IMR-90 (cell line): ENCODE measurements around the gene FAM174C. TPM values are rescaled to one million over a fixed set of nuclear protein-coding genes. Genes with fewer than 3 reads are reported as not detected.

ENCODE experiments used
- ATAC-seq: fragments of 200-7000 bp; cut with Tn5 transposase; 2 replicates; pipeline ENCODE4 v1.9.1; 2020; ENCODE audit warnings: low read depth, mild to moderate bottlenecking, moderate library complexity
- BruUV-seq: library from RNA; stranded (reverse); fragments of 400-500 nt; replicated peaks from 2 replicates; lab custom pipeline; 2021; lab: Mats Ljungman, UMichigan
- CTCF ChIA-PET: fragments of 300-600 bp; formaldehyde crosslinking; extraction: SDS; loops from one replicate; lab custom pipeline; 2021; ENCODE audit warnings: antibody characterized with exemption; lab: Yijun Ruan, JAX
- POLR2A ChIA-PET: fragments of 300-600 bp; sonication (Branson Sonifier 250); formaldehyde crosslinking; loops from one replicate; lab custom pipeline; 2022; ENCODE audit warnings: antibody characterized with exemption; ENCODE audit not compliant: unreplicated experiment; lab: Charles Lee
- DNase-seq: peaks from one replicate; pipeline ENCODE4 v3.0.0; 2013
- H2AFZ ChIP-seq: replicated peaks from 2 replicates; pipeline ENCODE3; 2013; ENCODE audit warnings: low read length, mild to moderate bottlenecking; ENCODE audit not compliant: poor library complexity
- H2AK5ac ChIP-seq: 2 replicates; pipeline ENCODE4 v1.6.1; 2013; ENCODE audit warnings: low read depth, low read length, inconsistent platforms
- H2AK9ac ChIP-seq: replicated peaks from 2 replicates; pipeline ENCODE3; 2013; ENCODE audit warnings: mild to moderate bottlenecking, low read depth, low read length, moderate library complexity; ENCODE audit not compliant: poor library complexity
- H2BK120ac ChIP-seq: 2 replicates; pipeline ENCODE4 v1.6.1; 2013; ENCODE audit warnings: low read depth, low read length, inconsistent platforms
- H2BK15ac ChIP-seq: 3 replicates; pipeline ENCODE4 v1.6.1; 2013; ENCODE audit warnings: low read depth, low read length, inconsistent platforms
- H2BK20ac ChIP-seq: 2 replicates; pipeline ENCODE4 v1.6.1; 2013; ENCODE audit warnings: low read depth, mild to moderate bottlenecking, inconsistent platforms, low read length, moderate library complexity
- H2BK5ac ChIP-seq: 2 replicates; pipeline ENCODE4 v1.6.1; 2013; ENCODE audit warnings: mild to moderate bottlenecking, low read depth, low read length, inconsistent platforms; ENCODE audit not compliant: poor library complexity, severe bottlenecking
- H3K14ac ChIP-seq: replicated peaks from 2 replicates; pipeline ENCODE4 v1.6.1; 2013; ENCODE audit warnings: low read depth, low read length, inconsistent platforms
- H3K18ac ChIP-seq: 2 replicates; pipeline ENCODE4 v1.6.1; 2013; ENCODE audit warnings: low read depth, low read length, control low read depth
- H3K23ac ChIP-seq: 2 replicates; pipeline ENCODE4 v1.6.1; 2013; ENCODE audit warnings: low read depth, low read length, inconsistent platforms
- H3K27ac ChIP-seq: 2 replicates; pipeline ENCODE4 v1.5.1; 2013; ENCODE audit warnings: mild to moderate bottlenecking, control low read depth, low read length; ENCODE audit not compliant: insufficient read depth
- H3K27me3 ChIP-seq: 2 replicates; pipeline ENCODE4 v1.6.1; 2013; ENCODE audit warnings: low read length; ENCODE audit not compliant: control insufficient read depth, insufficient read depth
- H3K36me3 ChIP-seq: 2 replicates; pipeline ENCODE4 v1.6.1; 2013; ENCODE audit warnings: low read length, mixed read lengths; ENCODE audit not compliant: control insufficient read depth, insufficient read depth
- H3K4ac ChIP-seq: 2 replicates; pipeline ENCODE4 v1.6.1; 2013; ENCODE audit warnings: low read depth, low read length, inconsistent platforms
- H3K4me1 ChIP-seq: 2 replicates; pipeline ENCODE4 v1.6.1; 2013; ENCODE audit warnings: low read length, mixed read lengths; ENCODE audit not compliant: control insufficient read depth, insufficient read depth
- H3K4me2 ChIP-seq: 2 replicates; pipeline ENCODE4 v1.6.1; 2013; ENCODE audit warnings: low read depth, mild to moderate bottlenecking, control low read depth, low read length, moderate library complexity
- H3K4me3 ChIP-seq: 2 replicates; pipeline ENCODE4 v1.5.1; 2013; ENCODE audit warnings: low read depth, mild to moderate bottlenecking, control low read depth, low read length, moderate library complexity; ENCODE audit not compliant: insufficient read depth
- H3K56ac ChIP-seq: 2 replicates; pipeline ENCODE4 v1.6.1; 2013; ENCODE audit warnings: low read length, inconsistent platforms; ENCODE audit not compliant: insufficient read depth; ENCODE audit errors: extremely low read depth
- H3K79me1 ChIP-seq, 2 experiments: 2 replicates each; pipeline ENCODE4 v1.6.1; 2013; ENCODE audit warnings: low read length in 2 of 2, inconsistent platforms in 1 of 2, low read depth in 1 of 2
- H3K9ac ChIP-seq: 2 replicates; pipeline ENCODE4 v1.6.1; 2013; ENCODE audit warnings: low read depth, low read length, control low read depth
- H3K9me1 ChIP-seq: 2 replicates; pipeline ENCODE4 v1.6.1; 2013; ENCODE audit warnings: low read length, inconsistent platforms; ENCODE audit not compliant: insufficient read depth
- H3K9me3 ChIP-seq: 2 replicates; pipeline ENCODE4 v1.6.1; 2013; ENCODE audit warnings: low read length; ENCODE audit not compliant: control insufficient read depth, insufficient read depth
- H4K20me1 ChIP-seq: 2 replicates; pipeline ENCODE4 v1.6.1; 2013; ENCODE audit warnings: low read length, inconsistent platforms; ENCODE audit not compliant: insufficient read depth
- H4K5ac ChIP-seq: 2 replicates; pipeline ENCODE4 v1.6.1; 2013; ENCODE audit warnings: mild to moderate bottlenecking, low read depth, low read length, control low read depth
- H4K8ac ChIP-seq, 2 experiments: 2 replicates each; pipeline ENCODE4 v1.6.1; 2013; ENCODE audit warnings: low read depth in 2 of 2, low read length in 2 of 2, control low read depth in 1 of 2, inconsistent platforms in 1 of 2
- H4K91ac ChIP-seq: 2 replicates; pipeline ENCODE4 v1.6.1; 2013; ENCODE audit warnings: low read depth, low read length, inconsistent platforms; ENCODE audit not compliant: insufficient read depth
- BHLHE40 ChIP-seq: fragments of 150-350 bp; IDR thresholded peaks from 2 replicates; pipeline ENCODE4 v1.6.1; 2016; ENCODE audit warnings: mild to moderate bottlenecking, low read depth, low read length
- ELK1 ChIP-seq: fragments of 150-350 bp; IDR thresholded peaks from 2 replicates; pipeline ENCODE4 v1.6.1; 2016; ENCODE audit warnings: low read depth, mild to moderate bottlenecking, low read length, moderate library complexity, borderline replicate concordance
- MAZ ChIP-seq: IDR thresholded peaks from 2 replicates; pipeline ENCODE4 v1.6.1; 2012; ENCODE audit warnings: low read depth, mild to moderate bottlenecking, low read length, improper control_type of control experiment, moderate library complexity, borderline replicate concordance
- RAD21 ChIP-seq: IDR thresholded peaks from 2 replicates; pipeline ENCODE4 v1.6.1; 2012; ENCODE audit warnings: low read length, improper control_type of control experiment
- SMC3 ChIP-seq: fragments of 150-350 bp; IDR thresholded peaks from 2 replicates; pipeline ENCODE4 v1.6.1; 2016; ENCODE audit warnings: low read depth, mild to moderate bottlenecking, antibody characterized with exemption, low read length, moderate library complexity
- USF2 ChIP-seq: fragments of 150-350 bp; IDR thresholded peaks from 2 replicates; pipeline ENCODE4 v1.6.1; 2017; ENCODE audit warnings: mild to moderate bottlenecking, antibody characterized with exemption, low read length, low read depth
- WGBS, 2 experiments: methylation state at CpG; one replicate each; pipeline versions ENCODE4 v1.1.5 to v1.1.7; 2013; ENCODE audit warnings: missing lambda C conversion rate in 2 of 2; ENCODE audit not compliant: insufficient read length in 1 of 2; ENCODE audit errors: extremely low coverage in 2 of 2; 5-methylcytosine and 5-hydroxymethylcytosine counted together
- dilution Hi-C: fragments of 300-500 bp; cut with HindIII; formaldehyde crosslinking; loops from one replicate; pipeline ENCODE4 v1.14.3; 2018; ENCODE audit warnings: low sequenced_read_pairs; ENCODE audit not compliant: unreplicated experiment
- in situ Hi-C: fragments of 300-500 bp; cut with MboI; formaldehyde crosslinking; loops from 3 replicates; pipeline ENCODE4 v1.14.3; 2019; ENCODE audit warnings: low sequenced_read_pairs, inconsistent platforms, mixed read lengths
- intact Hi-C: fragments of 100-400 bp; cut with micrococcal nuclease; formaldehyde crosslinking; loops from 2 replicates; pipeline ENCODE4 v1.10.0; 2022
- polyA plus RNA-seq, 3 experiments: library from polyadenylated mRNA; depleted of rRNA; stranded (reverse); fragments of >200 nt; gene quantifications; 2 replicates each; pipeline ENCODE4 v1.2.3, GENCODE V29; 2012; ENCODE audit warnings: low replicate concordance in 1 of 3
- total RNA-seq: library from RNA; depleted of rRNA; stranded (reverse); fragments of >200 nt; gene quantifications from 2 replicates; pipeline ENCODE4 v1.2.3, GENCODE V29; 2012

FAM174C gene
- total and polyA plus RNA-seq, 2 of the 4 experiments (the other 2 are of a cell fraction): 7.5 to 61.8 TPM

- dilution Hi-C loops (no loop called here), in situ Hi-C loops (no loop called here)
- WGBS, 2 experiments: 48% methylated on average over 3 of the region's 8 CpGs; no CpG with 5 or more reads in 1 of the 2 experiments
These were observed 27.6 kb upstream of the FAM174C start for GRCh38 chr19:1247748-1248138.

More at GRCh38 chr19:1247748-1248138, 27.6 kb upstream of the FAM174C start:
- Histone ChIP-seq H3K56ac (peak overlapping the region; percentile 37; the same call in 1 of the 2 replicates), H3K9me1 (no peaks in the 10 kb centered on the region), H2AK9ac (peak overlapping the region; percentile 97), H2BK15ac (peak overlapping the region; percentile 30; the same call in 1 of the 3 replicates), H3K9ac (no peak overlapping the region), H4K91ac (0 out of 2 replicates have a peak overlapping the region, but pooled peaks have one; percentile 10), H3K79me1 (peaks cover 0 to 46% of the 10 kb centered on the region in 2 experiments; a peak in 2 of 4 replicates), H4K20me1 (peaks cover 50% of the 10 kb centered on the region), H4K8ac (peak overlapping the region in 1 of 2 experiments; percentile 11; a peak in 1 of 4 replicates), H2AFZ (peak overlapping the region; percentile 92), H3K4me3 (peak overlapping the region; percentile 54), H3K9me3 (no peaks in the 10 kb centered on the region), H3K18ac (no peak overlapping the region), H3K27me3 (no peaks in the 10 kb centered on the region), H3K4me2 (peak overlapping the region; percentile 89), H3K23ac (0 out of 2 replicates have a peak overlapping the region, but pooled peaks have one; percentile 75), H3K14ac (no peak overlapping the region; the same call in 1 of the 2 replicates), H3K4ac (peak overlapping the region; percentile 90), H2BK120ac (peak overlapping the region; percentile 76; the same call in 1 of the 2 replicates), H2AK5ac (peak overlapping the region; percentile 32), H3K27ac (peak overlapping the region; percentile 97), H3K4me1 (peaks cover 14% of the 10 kb centered on the region), H2BK5ac (peak overlapping the region; percentile 93), H4K5ac (no peak overlapping the region), H3K36me3 (peaks cover 21% of the 10 kb centered on the region), H2BK20ac (peak overlapping the region; percentile 25; the same call in 1 of the 2 replicates)
- ATAC-seq: no peak
- intact Hi-C loops: loop anchor here (1.0 kb wide), 1 partner anchor 19 kb away; no protein-coding TSS in a partner anchor
- ChIA-PET POLR2A (no interaction called here), CTCF (no interaction called here)
- TF ChIP-seq USF2: no peak
- no peak for TF ChIP-seq BHLHE40
- no peak for TF ChIP-seq MAZ
- no peak for TF ChIP-seq RAD21
- TF ChIP-seq ELK1: no peak
- no peak for TF ChIP-seq SMC3
- no peak for DNase-seq
- BruUV-seq: no TSS peak
